HL-60 (cell line): ENCODE measurements around the gene AURKB.

Source experiments
- CTCF ChIP-seq: IDR thresholded peaks from one replicate; pipeline ENCODE4 v1.5.1; 2011; ENCODE audit warnings: low read length, control low read depth, inconsistent platforms; ENCODE audit not compliant: insufficient read depth
- GABPA ChIP-seq: IDR thresholded peaks from 2 replicates; pipeline ENCODE4 v1.6.1; 2012; ENCODE audit warnings: low read depth
- POLR2AphosphoS5 ChIP-seq: IDR thresholded peaks from 2 replicates; pipeline ENCODE4 v1.6.1; 2012; ENCODE audit warnings: low read depth
- REST ChIP-seq: IDR thresholded peaks from 2 replicates; pipeline ENCODE4 v1.6.1; 2012; ENCODE audit warnings: low read depth; ENCODE audit not compliant: insufficient replicate concordance
- SPI1 ChIP-seq: IDR thresholded peaks from 2 replicates; pipeline ENCODE4 v1.6.1; 2012; ENCODE audit warnings: low read depth, mild to moderate bottlenecking, borderline replicate concordance

GRCh38 chr17:8234361-8235270 is 24.2 kb upstream of the AURKB start:
- TF ChIP-seq CTCF (no peak), GABPA (no peak), REST (no peak), POLR2AphosphoS5 (no peak), SPI1 (no peak)
